ENCODE data around the gene BTF3. TPM values are rescaled to one million over a fixed set of nuclear protein-coding genes. Genes with fewer than 3 reads are reported as not detected.

Gene BTF3
- total and polyA plus RNA-seq, 2 of the 13 experiments (the other 11 are each of a cell fraction or from before 2014, with no cell fraction given) = 557 to 698 TPM

DNA sequence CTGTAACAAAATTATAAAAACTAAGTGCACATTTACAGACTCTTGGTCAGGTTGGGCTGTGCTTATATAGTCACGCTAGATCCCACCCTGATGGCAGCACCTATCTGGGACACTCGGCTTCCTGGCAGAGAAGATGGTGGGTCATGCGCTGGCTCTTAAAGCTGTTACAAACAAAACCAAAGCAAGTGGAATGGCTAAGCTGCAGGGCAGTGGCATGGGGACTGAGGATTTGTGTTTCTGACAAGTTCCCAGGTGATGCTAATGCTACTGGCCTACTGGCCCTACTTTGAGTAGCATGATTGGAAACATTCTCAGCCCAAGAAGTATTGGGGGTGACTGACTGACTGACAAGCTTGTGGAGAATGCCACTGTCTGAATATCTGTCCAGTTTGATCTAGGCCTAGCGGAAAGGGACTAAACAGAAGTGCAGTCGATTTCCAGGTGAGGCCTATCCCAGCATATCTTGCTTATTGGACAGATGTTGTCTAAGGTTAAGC lies 8.3 kb downstream of the BTF3 start:
- peak; percentile 63 for ATAC-seq
- in situ Hi-C loops (cut with HindIII; ENCODE audit: extremely low pct_ligation_motif_present, low pct_unique_long_range_greater_than_20kb) = no loop called here
- no peak for FAIRE-seq
- DNase-seq (ENCODE audit: low spot score) = no peak
- no TSS peak for BruUV-seq (replicated peaks)
- peak; percentile 93; the same call in 1 of the 2 replicates for TF ChIP-seq POLR2AphosphoS2 (IDR thresholded peaks at IDR 0.05; ENCODE audit: low read depth, low read length)
- 0 out of 2 replicates have a peak, but pooled peaks have one; percentile 26 for TF ChIP-seq ZNF331 (CRISPR knock-in tag; IDR thresholded peaks at IDR 0.05)
- TF ChIP-seq SSRP1 (CRISPR knock-in tag; IDR thresholded peaks at IDR 0.05) = 0 out of 2 replicates have a peak, but pooled peaks have one; percentile 78
- TF ChIP-seq ATM (IDR thresholded peaks at IDR 0.05; ENCODE audit: borderline replicate concordance) = no peak
- TF ChIP-seq RBM22 (optimal IDR thresholded peaks at IDR 0.05; ENCODE audit: low read length) = peak; percentile 97
- TF ChIP-seq POLR2A (IDR thresholded peaks at IDR 0.05; ENCODE audit: insufficient read depth in 1 of 2, low read depth in 2 of 2, low read length in 2 of 2) = peak; percentile 42 to 56; a peak in 2 of 4 replicates
- peak; percentile 85 for TF ChIP-seq POLR2G (IDR thresholded peaks at IDR 0.05; ENCODE audit: low read depth, low read length)
- TF ChIP-seq HOXA7 (CRISPR knock-in tag; IDR thresholded peaks at IDR 0.05) = no peak
- peak; percentile 46 for TF ChIP-seq POLR2AphosphoS5 (IDR thresholded peaks at IDR 0.05; ENCODE audit: low read depth, low read length)
- peak; percentile 75 for TF ChIP-seq PAF1 (CRISPR knock-in tag; IDR thresholded peaks at IDR 0.05)
- peak; percentile 46 for TF ChIP-seq AGO2 (optimal IDR thresholded peaks at IDR 0.05; ENCODE audit: low read depth, low read length)
- TF ChIP-seq, protein P1, sequence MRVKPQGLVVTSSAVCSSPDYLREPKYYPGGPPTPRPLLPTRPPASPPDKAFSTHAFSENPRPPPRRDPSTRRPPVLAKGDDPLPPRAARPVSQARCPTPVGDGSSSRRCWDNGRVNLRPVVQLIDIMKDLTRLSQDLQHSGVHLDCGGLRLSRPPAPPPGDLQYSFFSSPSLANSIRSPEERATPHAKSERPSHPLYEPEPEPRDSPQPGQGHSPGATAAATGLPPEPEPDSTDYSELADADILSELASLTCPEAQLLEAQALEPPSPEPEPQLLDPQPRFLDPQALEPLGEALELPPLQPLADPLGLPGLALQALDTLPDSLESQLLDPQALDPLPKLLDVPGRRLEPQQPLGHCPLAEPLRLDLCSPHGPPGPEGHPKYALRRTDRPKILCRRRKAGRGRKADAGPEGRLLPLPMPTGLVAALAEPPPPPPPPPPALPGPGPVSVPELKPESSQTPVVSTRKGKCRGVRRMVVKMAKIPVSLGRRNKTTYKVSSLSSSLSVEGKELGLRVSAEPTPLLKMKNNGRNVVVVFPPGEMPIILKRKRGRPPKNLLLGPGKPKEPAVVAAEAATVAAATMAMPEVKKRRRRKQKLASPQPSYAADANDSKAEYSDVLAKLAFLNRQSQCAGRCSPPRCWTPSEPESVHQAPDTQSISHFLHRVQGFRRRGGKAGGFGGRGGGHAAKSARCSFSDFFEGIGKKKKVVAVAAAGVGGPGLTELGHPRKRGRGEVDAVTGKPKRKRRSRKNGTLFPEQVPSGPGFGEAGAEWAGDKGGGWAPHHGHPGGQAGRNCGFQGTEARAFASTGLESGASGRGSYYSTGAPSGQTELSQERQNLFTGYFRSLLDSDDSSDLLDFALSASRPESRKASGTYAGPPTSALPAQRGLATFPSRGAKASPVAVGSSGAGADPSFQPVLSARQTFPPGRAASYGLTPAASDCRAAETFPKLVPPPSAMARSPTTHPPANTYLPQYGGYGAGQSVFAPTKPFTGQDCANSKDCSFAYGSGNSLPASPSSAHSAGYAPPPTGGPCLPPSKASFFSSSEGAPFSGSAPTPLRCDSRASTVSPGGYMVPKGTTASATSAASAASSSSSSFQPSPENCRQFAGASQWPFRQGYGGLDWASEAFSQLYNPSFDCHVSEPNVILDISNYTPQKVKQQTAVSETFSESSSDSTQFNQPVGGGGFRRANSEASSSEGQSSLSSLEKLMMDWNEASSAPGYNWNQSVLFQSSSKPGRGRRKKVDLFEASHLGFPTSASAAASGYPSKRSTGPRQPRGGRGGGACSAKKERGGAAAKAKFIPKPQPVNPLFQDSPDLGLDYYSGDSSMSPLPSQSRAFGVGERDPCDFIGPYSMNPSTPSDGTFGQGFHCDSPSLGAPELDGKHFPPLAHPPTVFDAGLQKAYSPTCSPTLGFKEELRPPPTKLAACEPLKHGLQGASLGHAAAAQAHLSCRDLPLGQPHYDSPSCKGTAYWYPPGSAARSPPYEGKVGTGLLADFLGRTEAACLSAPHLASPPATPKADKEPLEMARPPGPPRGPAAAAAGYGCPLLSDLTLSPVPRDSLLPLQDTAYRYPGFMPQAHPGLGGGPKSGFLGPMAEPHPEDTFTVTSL (CRISPR knock-in tag; IDR thresholded peaks at IDR 0.05; ENCODE audit: borderline replicate concordance) = no peak
- TF ChIP-seq REPIN1 (CRISPR knock-in tag; IDR thresholded peaks at IDR 0.05; ENCODE audit: borderline replicate concordance, low read depth) = no peak
- TF ChIP-seq ZNF350 (CRISPR knock-in tag; IDR thresholded peaks at IDR 0.05; ENCODE audit: borderline replicate concordance, low read depth) = no peak
- Histone ChIP-seq H4K20me1 (ENCODE audit: insufficient read depth, low read length) (peaks cover 23% of the 10 kb centered on the region), H3K27ac (ENCODE audit: extremely low read length, insufficient read depth, low read length) (no peak overlapping the region), H3K79me2 (ENCODE audit: insufficient read depth, low read length) (peaks cover 13% of the 10 kb centered on the region), H2AFZ (ENCODE audit: low read length) (no peak overlapping the region), H3K36me3 (replicated peaks in 1 of 2; ENCODE audit: control insufficient read depth in 1 of 2, insufficient read depth in 2 of 2, low read length in 2 of 2) (peaks cover 2 to 44% of the 10 kb centered on the region in 2 experiments), H3K4me1 (ENCODE audit: insufficient read depth, low read length) (peaks cover 24% of the 10 kb centered on the region), H3K27me3 (ENCODE audit: control insufficient read depth in 1 of 2, insufficient read depth in 2 of 2, low read length in 2 of 2) (no peaks in the 10 kb centered on the region), H3K9ac (ENCODE audit: insufficient read depth, low read depth, low read length) (no peak overlapping the region), H3K4me3 (replicated peaks in 1 of 3; ENCODE audit: insufficient read depth in 1 of 3, low read depth in 2 of 3, low read length in 3 of 3) (no peak overlapping the region), H3K9me3 (ENCODE audit: low read length) (no peaks in the 10 kb centered on the region), H3K4me2 (ENCODE audit: low read depth, low read length) (no peak overlapping the region)
- POLR2A ChIA-PET = interaction anchor here (2.5 kb wide), 1 partner anchor 8 kb away, joined by 14 read pairs; the partner anchor contains the start of gene BTF3
- WGBS (ENCODE audit: low lambda C conversion rate) = 86% methylated on average over 5 of the region's 5 CpGs
- intact Hi-C loops (cut with micrococcal nuclease; ENCODE audit: unreplicated experiment) = no loop called here
- CTCF ChIA-PET (ENCODE audit: low intra/inter-chr PET ratio, low total read pairs) = no interaction called here
